NOMO-1 treated with dmso at 0.1 percent for 144 hours (cell line): Measurements from ENCODE around the gene NUP153.
"Not testable (repeated sequence)": the region's sequence is repeated elsewhere in the genome, so short reads cannot be mapped to it uniquely, and the experiment has no call there.

Experiments used
- DNase-seq: peaks from one replicate; lab custom pipeline; 2025; ENCODE audit not compliant: unreplicated experiment; lab: John Stamatoyannopoulos, UW

Gene NUP153

GRCh38 chr6:17714177-17714576 is 7.5 kb upstream of the NUP153 start:
- DNase-seq, result no peak

- no peak for DNase-seq
Measured at GRCh38 chr6:17712576-17712975, 5.9 kb upstream of the NUP153 start.

- no peak for DNase-seq
Measured at GRCh38 chr6:17710331-17710730, 3.6 kb upstream of the NUP153 start.

- no peak for DNase-seq
Measured at GRCh38 chr6:17709476-17709875, 2.8 kb upstream of the NUP153 start.

- not testable (repeated sequence) for DNase-seq
Measured at GRCh38 chr6:17708035-17708434, 1.3 kb upstream of the NUP153 start.

- no peak for DNase-seq
Measured at GRCh38 chr6:17707371-17707651, 586 bp upstream of the NUP153 start.

GRCh38 chr6:17705778-17706579 is 746 bp downstream of the NUP153 start:
- DNase-seq, result peak; percentile 46

- no peak for DNase-seq
Measured at GRCh38 chr6:17705428-17705777, 1.3 kb downstream of the NUP153 start.

GRCh38 chr6:17703256-17703694 is 3.5 kb downstream of the NUP153 start:
- peak; percentile 24 for DNase-seq

- peak; percentile 24 for DNase-seq
Measured at GRCh38 chr6:17700421-17701416, 6.0 kb downstream of the NUP153 start.

GRCh38 chr6:17691925-17692538 is 14.7 kb downstream of the NUP153 start:
- DNase-seq, result no peak

- no peak for DNase-seq
Measured at GRCh38 chr6:17688481-17688880, 18.2 kb downstream of the NUP153 start.

GRCh38 chr6:17687136-17687535 is 19.6 kb downstream of the NUP153 start:
- no peak for DNase-seq

- DNase-seq, result no peak
Measured at GRCh38 chr6:17684134-17684533, 22.6 kb downstream of the NUP153 start.

- no peak for DNase-seq
Measured at GRCh38 chr6:17683428-17683827, 23.3 kb downstream of the NUP153 start.

GRCh38 chr6:17679726-17680125 is 27.0 kb downstream of the NUP153 start:
- no peak for DNase-seq

- DNase-seq, result no peak
Measured at GRCh38 chr6:17677602-17678001, 29.1 kb downstream of the NUP153 start.

GRCh38 chr6:17673543-17674254 is 33.0 kb downstream of the NUP153 start:
- DNase-seq, result no peak

GRCh38 chr6:17672064-17672718 is 34.5 kb downstream of the NUP153 start:
- DNase-seq, result no peak

GRCh38 chr6:17666646-17667045 is 40.1 kb downstream of the NUP153 start:
- DNase-seq, result no peak

- DNase-seq, result no peak
Measured at GRCh38 chr6:17665132-17665531, 41.6 kb downstream of the NUP153 start.
